Lower leg skin (tissue), 4 donors: ENCODE measurements around the gene PYDC1. TPM values are rescaled to one million over a fixed set of nuclear protein-coding genes. Genes with fewer than 3 reads are reported as not detected.

Experiments
- DNase-seq, 2 donors: peaks; one replicate each; pipeline ENCODE4 v3.0.0-alpha.2; 2019; ENCODE audit warnings: low spot score in 2 of 2
- H3K4me3 ChIP-seq: fragments of 200-600 bp; sonication (generic); 2 replicates; pipeline ENCODE4 v1.5.1; 2017; ENCODE audit warnings: mild to moderate bottlenecking, low read depth; ENCODE audit not compliant: poor library complexity, severe bottlenecking
- POLR2A ChIP-seq, 2 donors: fragments of 450-650 bp; IDR thresholded peaks; one replicate each; pipeline ENCODE4 v1.6.1; 2016 to 2017; ENCODE audit warnings: antibody characterized with exemption in 2 of 2, mild to moderate bottlenecking in 1 of 2, moderate library complexity in 1 of 2
- WGBS, 2 donors: methylation state at CpG; one replicate each; pipeline ENCODE4 v1.1.5; 2018; 5-methylcytosine and 5-hydroxymethylcytosine counted together
- intact Hi-C: fragments of 100-400 bp; cut with DNase I; formaldehyde crosslinking; loops from one replicate; pipeline ENCODE4 v1.15.0; 2023; ENCODE audit warnings: low total_unique reads
- total RNA-seq, 4 donors: library from RNA; depleted of rRNA; stranded (reverse); fragments of >200 nt; gene quantifications; one replicate each; pipeline ENCODE4 v1.1.0, GENCODE V29; 2016
- TF ChIP-seq, protein P1 (sequence below), 3 donors: fragments of 450-650 bp; IDR thresholded peaks; one replicate each; pipeline ENCODE4 v1.5.1; 2016; ENCODE audit warnings: antibody characterized with exemption in 3 of 3, mild to moderate bottlenecking in 3 of 3, moderate library complexity in 2 of 3

PYDC1 gene
- total RNA-seq, 4 donors from 2014 or later, result 4.8 to 17.5 (median 12.9) TPM

DNA sequence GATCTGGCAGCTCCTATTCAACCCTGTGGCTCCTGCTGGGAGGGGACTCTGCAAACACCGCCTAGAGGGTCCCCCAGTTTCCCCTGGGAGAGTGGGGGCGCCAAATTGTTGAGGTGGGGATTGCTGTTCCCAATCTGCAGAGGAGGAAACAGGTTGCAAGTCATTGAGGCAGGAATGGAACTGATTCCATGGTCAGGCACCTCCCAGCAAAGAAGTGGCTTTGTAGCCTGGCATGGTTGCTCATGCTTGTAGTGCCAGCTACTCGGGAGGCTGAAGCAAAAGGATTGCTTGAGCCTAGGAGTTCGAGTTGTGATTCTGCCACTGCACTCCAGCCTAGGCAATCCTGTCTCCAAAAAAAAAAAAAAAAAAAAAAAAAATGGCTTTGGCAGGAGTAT is 198 bp upstream of the PYDC1 start:
- whole genome bisulfite sequencing, 2 donors, result 16 to 28% methylated on average over 2 to 4 of the region's 4 CpGs
- H3K4me3 ChIP-seq, result no peak overlapping the region
- no peak for TF ChIP-seq POLR2A (IDR thresholded peaks at IDR 0.05)
- TF ChIP-seq, protein P1, sequence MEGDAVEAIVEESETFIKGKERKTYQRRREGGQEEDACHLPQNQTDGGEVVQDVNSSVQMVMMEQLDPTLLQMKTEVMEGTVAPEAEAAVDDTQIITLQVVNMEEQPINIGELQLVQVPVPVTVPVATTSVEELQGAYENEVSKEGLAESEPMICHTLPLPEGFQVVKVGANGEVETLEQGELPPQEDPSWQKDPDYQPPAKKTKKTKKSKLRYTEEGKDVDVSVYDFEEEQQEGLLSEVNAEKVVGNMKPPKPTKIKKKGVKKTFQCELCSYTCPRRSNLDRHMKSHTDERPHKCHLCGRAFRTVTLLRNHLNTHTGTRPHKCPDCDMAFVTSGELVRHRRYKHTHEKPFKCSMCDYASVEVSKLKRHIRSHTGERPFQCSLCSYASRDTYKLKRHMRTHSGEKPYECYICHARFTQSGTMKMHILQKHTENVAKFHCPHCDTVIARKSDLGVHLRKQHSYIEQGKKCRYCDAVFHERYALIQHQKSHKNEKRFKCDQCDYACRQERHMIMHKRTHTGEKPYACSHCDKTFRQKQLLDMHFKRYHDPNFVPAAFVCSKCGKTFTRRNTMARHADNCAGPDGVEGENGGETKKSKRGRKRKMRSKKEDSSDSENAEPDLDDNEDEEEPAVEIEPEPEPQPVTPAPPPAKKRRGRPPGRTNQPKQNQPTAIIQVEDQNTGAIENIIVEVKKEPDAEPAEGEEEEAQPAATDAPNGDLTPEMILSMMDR (IDR thresholded peaks at IDR 0.05), result no peak
- intact Hi-C loops, result no loop called here
- no peak for DNase-seq

- 1 to 2% methylated on average over 43 to 53 of the region's 63 CpGs for WGBS, 2 donors
- intact Hi-C loops, result no loop called here
- TF ChIP-seq, protein P1 (IDR thresholded peaks at IDR 0.05), result no peak
- no peak for TF ChIP-seq POLR2A (IDR thresholded peaks at IDR 0.05)
- H3K4me3 ChIP-seq, result peak overlapping the region; percentile 32
- peak in 1 of 2 donors; percentile 86 for DNase-seq
Observed at GRCh38 chr16:31215287-31216162, 1.4 kb downstream of the PYDC1 start.

GRCh38 chr16:31214708-31215286 is 2.1 kb downstream of the PYDC1 start:
- intact Hi-C loops, result no loop called here
- no peak for TF ChIP-seq POLR2A (IDR thresholded peaks at IDR 0.05)
- WGBS, 2 donors, result 13 to 38% methylated on average over 18 to 24 of the region's 58 CpGs
- DNase-seq, result no peak
- H3K4me3 ChIP-seq, result no peak overlapping the region

DNA sequence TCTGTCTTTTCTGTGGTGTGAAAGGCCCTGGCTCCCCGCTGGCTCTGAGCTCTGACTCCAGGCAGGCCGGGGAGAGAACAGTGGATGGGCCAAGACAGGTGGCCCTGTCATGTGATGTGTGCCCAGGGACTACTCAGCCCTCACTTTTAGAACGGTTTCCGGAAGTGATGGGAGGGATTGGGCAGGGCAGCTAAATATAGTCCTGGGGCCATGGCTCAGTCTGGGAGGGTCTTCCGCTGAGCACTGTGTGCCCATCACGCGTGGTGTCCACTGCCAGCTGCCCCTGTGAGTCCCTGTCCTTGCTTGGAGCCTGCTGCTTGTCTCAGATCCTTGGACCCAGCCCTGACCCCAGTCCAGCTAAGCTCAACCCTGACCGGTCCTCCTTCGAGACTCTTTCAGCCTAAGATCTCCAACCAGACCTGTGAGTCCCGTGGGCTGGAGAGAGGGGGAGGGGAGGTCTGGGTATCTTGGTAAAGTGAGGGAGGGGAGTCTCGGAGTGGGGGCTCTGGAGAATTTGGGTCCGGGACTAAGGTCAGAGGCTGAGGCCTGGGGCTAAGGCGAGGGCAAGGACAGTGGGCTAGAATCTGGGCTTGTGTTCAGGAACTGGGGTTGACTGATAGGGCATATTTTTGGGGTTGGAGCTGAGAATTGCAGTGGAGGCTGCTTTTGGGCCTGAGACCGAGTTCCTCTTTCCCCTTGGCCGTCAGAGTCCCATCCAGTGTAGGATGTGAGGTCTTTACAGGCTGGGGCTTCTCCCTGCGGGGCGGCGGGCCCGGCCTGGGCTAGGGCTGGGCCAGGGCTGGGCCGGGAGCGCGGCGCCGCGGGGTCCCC is 2.8 kb downstream of the PYDC1 start, which contains the start of gene TRIM72:
Gene TRIM72 (plus strand): TSS at position 243 of the 831 bp plus-strand sequence. CDS start 620 bp downstream, outside the sequence.
- WGBS, 2 donors, result 81 to 83% methylated on average over 20 to 25 of the region's 25 CpGs
- H3K4me3 ChIP-seq, result no peak within 1 kb of the TSS
- DNase-seq, result no peak
- TF ChIP-seq POLR2A (IDR thresholded peaks at IDR 0.05), result no peak
- TF ChIP-seq, protein P1 (IDR thresholded peaks at IDR 0.05), result no peak
- intact Hi-C loops, result no loop called here

DNA sequence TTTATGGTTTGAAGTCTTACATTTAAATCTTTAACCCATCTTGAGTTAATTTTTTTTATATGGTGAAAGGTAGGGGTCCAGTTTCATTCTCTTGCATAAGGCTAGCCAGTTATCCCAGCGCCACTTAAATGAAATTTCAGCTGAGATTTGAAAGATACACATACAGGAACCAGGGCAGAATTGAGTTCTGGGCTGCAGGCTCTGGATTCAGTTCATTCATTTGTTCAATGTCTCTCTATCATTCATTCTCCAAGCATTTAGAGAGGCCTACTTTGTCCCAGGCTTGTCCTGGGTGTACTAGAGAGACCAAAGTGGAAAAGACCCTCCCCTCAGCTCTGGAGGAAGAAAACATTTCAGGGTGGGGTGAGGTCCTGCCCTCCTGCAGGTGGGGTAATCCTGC is 3.6 kb downstream of the PYDC1 start:
- no peak for TF ChIP-seq POLR2A (IDR thresholded peaks at IDR 0.05)
- 98 to 100% methylated on average over 1 of the region's 1 CpG for WGBS, 2 donors

DNA sequence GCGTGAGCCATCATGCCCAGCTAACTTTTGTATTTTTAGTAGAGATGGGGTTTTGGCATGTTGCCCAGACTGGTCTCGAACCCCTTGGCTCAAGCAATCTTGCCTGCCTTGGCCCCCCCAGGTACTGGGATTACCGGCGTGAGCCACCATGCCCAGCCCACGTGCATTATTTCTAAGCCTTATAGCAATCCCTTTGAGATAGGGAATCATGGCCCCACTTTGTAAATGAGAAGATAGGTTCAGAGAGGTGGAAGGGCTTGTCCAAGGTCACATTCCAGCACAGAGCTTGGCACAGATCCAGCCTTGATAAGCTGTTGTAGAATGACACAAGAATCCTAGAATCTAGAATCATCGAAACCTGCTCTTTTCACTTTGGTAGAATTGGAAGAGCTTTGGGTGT is 10.2 kb downstream of the PYDC1 start:
- 57 to 59% methylated on average over 6 of the region's 6 CpGs for WGBS, 2 donors
- no peak for DNase-seq
- no peak overlapping the region for H3K4me3 ChIP-seq
- TF ChIP-seq POLR2A (IDR thresholded peaks at IDR 0.05), result no peak
- TF ChIP-seq, protein P1 (IDR thresholded peaks at IDR 0.05), result no peak
- intact Hi-C loops, result no loop called here

More for the DNA sequence above, 3.6 kb downstream of the PYDC1 start:
- no peak overlapping the region for H3K4me3 ChIP-seq
- no peak for DNase-seq
- intact Hi-C loops, result no loop called here
